Renal cortical epithelial cell (primary cell): ENCODE measurements around the gene ADCY3. TPM values are rescaled to one million over a fixed set of nuclear protein-coding genes. Genes with fewer than 3 reads are reported as not detected.
"Not testable (repeated sequence)": the region's sequence is repeated elsewhere in the genome, so short reads cannot be mapped to it uniquely, and the experiment has no call there.

Experiments used
- DNase-seq: peaks from one replicate; pipeline ENCODE4 v3.0.0-alpha.2; 2011; ENCODE audit warnings: low read depth
- total RNA-seq: library from RNA; depleted of rRNA; stranded (reverse); fragments of >200 nt; gene quantifications from 2 replicates; pipeline ENCODE4 v1.2.3, GENCODE V29; 2014

Gene ADCY3
- total RNA-seq, 1 donor from 2014 or later = 16.5 TPM

- no peak for DNase-seq
Measured at GRCh38 chr2:24844023-24844685, 75.9 kb downstream of the ADCY3 start.

- no peak for DNase-seq
Measured at GRCh38 chr2:24843330-24843860, 76.6 kb downstream of the ADCY3 start.

DNA sequence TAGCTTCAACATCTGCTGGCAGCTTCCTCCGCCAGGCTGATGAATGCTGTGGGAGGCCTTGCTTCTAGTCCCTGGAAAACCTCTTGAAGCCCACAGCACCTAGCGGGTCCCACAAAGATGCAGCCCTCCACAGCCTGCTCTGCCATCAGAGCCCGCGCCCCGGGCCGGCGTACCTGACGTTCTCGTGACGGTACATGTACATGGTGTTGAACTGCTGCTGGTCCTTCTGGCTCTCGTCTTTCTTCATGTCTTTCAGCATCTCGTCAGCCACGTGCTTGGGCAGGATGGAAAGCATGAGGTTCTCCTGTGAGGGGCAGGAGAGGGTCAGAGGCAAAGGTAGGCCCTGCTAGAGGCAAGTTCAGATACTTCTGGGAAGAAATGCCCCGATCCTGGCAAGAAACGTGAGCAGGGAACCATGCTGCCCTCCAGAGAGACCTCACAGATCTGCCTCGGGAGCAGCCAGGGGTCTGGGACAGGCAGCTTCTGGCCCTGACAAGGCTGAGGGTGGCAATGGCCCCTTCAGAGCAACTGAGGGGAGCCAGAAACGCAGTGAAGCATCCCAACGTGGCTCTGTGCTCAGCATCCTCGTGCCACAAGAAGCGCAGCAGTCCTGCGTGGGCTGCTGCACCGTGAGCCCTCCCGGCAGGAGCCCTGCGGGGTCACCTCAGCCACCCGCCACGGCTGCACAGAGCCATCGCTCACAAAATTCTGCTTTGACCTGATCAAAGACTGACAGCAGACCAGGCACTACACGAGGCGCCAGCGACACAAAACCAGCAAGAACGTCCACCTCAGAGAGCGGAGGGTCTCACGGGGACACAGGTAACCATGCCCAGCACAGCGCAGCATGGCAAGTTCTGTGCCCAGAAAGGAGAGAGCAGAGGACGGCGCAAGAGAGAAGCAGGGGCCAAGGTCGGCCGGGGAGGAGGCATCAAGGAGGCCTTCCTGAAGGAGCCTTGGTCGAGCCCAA lies 77.7 kb downstream of the ADCY3 start:
- DNase-seq = no peak

DNA sequence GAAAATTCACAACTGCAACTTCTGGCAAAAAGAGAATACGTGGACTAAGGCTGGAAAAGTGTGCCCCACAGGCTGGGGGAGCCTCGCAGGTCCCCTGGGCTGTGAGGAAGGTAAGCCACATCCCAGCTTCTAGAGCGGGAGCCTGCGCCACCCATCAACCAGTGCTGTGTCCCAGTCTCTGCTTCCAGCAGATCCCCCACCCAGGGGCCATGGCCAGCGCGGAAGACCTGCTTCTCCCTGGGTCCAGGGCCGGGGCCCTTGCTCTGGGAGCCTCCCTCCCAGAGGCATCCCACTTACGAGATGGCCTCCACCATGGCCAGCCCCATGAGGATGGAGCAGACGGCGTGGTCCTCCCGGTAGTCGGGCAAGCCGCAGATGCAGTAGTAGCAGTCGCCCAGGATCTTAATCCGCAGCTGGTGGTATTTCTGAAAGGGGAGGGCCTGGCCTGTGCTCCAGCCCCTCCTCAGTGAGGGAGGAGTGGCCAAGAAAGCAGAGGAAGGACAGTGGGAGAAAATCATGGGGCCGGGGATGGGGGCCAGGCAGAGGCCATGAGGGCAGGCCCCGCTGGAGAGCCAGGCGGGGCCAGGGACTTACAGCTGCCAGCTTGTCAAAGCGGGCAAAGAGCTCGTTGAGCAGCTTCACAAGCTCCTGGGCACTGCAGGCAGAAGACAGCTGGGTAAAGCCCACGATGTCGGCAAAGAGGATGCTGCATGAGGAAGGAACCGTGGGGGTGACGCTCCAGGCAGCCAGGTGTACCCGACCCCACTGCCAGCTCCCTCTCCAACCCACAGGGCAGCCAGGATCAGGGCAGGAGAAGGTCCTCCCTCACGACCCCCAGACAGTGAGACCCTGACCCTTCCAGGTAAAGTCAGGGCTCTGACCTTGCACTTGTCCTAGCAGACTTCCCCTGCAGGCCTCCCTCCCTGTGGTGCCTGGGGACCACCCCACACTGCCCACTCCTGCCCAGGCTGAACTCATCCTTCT lies 78.8 kb downstream of the ADCY3 start:
- no peak for DNase-seq

DNA sequence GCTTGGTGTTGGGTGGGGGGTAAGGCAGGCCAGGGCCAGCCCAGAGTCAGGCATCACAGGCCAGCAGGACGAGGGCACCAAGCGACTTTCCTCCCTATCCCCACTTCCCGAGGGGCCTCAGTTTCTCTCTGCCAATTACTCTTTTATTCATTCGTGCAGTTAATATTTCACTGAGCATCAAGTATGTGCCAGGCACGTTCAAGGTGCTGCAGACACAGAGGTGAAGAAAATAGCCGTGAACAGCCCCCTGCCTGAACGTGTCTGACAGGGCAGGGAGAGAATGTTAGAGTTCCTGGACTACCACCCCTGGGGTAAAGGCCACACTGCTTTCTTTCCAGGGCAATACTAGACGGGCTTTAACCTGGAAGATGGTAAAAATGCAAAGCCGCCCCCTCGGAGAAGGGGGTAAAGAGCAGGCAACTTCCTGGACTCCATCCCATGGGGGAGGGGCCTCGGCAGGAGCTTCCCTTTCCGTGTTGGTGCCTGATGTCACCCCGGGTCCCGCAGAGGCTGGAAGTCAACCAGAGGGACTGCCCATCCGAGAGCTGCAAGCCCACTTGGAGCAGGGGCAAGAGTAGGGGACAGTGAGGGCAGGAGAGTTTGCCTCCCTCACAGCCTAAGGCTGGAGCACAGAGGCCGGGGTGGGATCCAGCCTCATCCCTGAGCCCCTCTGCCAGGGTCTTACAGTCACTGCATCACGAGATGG lies 79.7 kb downstream of the ADCY3 start:
- DNase-seq = no peak

- no peak for DNase-seq
Measured at GRCh38 chr2:24839729-24840128, 80.3 kb downstream of the ADCY3 start.

DNA sequence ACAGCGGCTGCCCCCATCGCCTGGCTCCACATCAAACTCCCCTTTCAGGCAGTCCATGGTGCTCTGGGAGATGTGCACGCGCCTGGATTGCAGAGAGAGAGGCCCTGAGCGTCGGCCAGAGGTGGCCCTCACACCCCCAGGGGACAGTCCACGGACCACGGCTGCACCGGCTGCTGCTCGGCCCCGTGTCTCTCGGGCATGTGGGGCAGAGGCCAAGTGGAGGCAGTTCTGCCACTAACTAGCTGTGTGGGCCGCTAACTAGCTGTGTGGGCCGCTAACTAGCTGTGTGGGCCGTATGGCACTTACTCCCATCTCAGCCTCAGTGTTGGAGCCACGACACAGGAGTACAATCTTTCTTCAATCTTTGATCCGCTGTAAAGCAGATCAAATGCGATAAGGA lies 81.5 kb downstream of the ADCY3 start:
- DNase-seq = no peak

DNA sequence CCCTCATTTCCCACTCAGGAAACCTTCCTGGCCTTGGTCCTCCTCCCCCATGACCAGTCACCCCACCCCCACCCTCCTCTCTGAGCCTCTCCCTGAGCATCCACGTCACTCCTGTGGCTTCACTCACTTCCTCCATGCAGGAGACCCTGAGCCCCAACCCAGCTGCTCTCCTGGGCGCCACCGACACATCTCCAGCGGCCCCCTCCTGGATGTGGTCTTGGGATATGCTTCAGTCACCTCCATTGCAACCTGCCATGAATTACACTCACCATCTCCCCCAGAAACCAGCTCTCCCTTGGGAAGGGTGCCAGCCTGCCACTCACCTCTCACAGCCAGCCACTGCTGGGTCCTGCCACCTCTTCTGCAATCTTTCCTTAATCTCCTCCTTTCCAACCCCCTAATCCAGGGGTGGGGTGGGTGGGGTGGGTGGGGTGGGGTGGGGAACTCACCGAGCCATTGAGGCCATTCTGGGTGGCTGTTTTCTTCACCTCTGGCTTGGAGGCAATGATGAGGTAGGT lies 82.0 kb downstream of the ADCY3 start:
- DNase-seq = no peak

DNA sequence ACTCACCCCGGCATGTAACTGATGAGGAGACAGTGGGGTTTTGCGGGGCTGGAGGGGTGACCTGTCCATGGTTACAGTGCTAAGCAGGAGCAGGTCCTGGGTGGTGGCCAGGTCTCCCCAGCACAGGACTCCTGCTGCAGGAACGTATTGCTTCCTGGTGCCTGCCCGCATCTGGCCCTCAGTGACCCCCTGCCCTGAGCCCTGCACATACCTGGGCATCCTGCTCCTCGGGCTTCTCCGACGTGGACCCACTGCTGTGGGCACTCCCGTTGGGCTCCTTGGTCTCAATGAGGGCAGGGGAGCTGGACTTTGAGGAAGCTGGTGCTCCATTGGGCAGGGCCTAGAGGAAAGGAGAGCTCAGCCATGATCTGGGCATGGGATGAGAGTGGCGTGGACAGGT lies 83.3 kb downstream of the ADCY3 start:
- no peak for DNase-seq

- no peak for DNase-seq
Measured at GRCh38 chr2:24836206-24836605, 83.8 kb downstream of the ADCY3 start.

- not testable (repeated sequence) for DNase-seq
Measured at GRCh38 chr2:24835411-24835810, 84.6 kb downstream of the ADCY3 start.

- no peak for DNase-seq
Measured at GRCh38 chr2:24834733-24835395, 85.2 kb downstream of the ADCY3 start.

DNA sequence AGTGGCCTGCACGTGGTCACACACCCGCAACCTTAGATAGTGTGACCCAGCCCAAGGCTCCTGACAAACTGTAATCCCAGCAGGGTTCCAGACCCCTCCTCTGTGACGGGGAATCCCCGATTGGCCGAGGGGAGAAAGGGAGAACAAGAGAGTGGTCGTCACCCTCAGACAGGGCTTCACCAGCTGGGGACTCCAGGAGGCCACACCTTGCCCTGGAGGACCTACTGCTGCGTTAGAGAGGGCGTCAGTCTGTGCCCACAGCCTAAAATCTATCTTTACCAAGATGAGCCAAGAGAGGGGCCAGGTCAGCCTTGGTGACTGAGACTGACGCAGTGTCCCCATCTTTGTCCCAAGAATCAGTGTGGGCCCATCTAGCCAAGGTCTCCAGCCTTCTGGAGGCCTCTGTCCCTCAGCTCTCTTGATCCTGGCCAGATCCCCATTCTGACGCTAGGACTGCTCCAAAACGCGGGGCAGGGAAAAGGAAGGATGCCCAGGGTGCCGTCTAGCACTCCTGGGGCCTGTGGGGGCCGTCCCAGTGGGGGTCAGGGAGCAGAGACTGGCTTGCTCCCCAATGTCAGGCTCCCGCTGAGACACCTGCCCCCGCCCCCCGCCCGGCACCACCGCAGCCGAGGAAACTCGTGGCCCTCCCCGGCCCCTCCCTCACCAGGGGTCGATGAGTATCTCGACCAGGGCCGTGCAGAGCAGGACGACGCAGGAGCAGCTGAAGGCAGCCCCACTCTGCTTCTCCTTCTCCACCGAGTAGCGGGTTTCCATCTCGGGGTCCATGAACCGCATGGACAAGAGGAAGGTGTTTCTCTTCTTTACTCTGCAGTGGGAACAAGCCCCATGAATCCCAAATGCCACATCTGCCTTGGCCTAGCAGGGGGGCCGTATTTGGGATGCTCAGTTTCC lies 86.0 kb downstream of the ADCY3 start:
- DNase-seq = no peak

DNA sequence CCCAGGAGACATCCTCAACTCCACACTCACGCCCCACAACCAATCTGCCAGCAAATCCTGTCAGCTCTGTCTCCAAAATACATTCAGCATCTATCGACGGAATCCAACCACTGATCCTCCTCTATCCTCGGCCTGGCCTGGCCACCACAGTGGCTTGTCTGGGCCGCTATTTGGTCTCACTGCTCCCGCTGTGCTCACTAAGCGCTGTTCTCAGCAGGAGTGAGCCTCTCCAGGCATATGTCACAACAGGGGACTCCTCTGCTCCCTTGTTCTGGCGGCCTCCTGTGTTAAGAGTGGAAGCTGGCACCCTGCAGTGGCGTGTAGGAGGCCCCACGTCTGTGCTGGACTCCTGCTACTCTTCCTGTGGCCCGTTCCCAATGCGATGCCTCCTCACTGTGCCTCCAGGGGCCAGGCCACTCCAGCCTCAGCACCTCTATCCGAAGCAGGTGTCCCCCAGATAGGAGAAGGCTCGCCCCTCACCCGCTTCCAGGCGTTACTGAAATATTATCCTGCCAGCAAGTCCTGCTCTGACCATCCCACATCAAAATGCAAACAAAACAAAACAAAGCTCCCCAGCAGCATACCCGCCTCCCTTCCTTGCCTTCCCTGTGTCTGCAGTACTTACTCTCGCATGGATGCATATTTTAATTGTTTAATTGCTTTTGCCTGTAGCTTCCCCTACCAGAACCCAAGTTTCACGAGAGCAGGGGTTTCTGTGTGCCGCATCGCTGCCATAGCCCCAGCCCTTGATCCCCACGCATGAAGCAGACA lies 86.9 kb downstream of the ADCY3 start:
- DNase-seq = no peak

DNA sequence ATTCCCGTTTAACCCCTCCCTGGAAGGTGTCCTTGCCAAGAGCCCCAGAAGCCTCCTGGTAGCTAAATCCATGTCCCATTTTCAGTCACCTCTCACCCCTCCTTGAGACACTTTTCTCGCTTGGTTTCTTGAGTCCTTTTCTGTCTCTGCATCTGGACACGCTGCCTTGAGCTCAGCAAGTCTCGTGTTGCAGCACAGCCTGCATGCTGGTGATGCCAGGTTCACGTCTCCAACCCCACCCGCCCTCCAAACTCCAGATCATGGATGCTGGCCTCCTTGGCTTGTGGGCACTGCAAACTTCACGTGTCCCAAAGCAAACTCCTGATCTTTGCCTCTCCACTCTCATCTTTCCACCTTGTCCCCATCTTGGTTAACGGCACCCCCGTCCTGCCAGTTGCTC lies 87.5 kb downstream of the ADCY3 start:
- no peak for DNase-seq

DNA sequence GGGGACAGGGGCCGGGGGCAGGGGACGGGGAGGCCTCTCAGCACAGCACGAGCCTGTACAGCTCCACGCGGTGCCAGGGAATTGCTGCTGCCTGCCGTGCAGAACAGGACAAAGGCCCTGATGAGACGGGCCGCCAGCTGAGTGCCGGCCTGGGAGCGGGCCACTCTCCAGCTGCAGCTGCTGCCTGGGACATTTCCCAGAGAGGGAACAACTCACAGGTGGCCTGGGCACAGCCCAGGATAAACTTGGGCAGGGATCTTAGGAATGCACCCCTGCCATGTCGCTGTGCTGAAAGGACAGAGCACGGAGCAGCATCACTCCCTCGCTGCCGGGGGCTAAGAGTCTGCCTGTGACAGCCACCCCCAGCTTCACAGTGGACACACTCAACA lies 88.0 kb downstream of the ADCY3 start:
- DNase-seq = no peak

- DNase-seq = no peak
Measured at GRCh38 chr2:24831221-24832072, 88.6 kb downstream of the ADCY3 start.
